CD4-positive, alpha-beta memory T cell (primary cell): ENCODE results near the gene MAST4. TPM values are rescaled to one million over a fixed set of nuclear protein-coding genes. Genes with fewer than 3 reads are reported as not detected.
"Not testable (repeated sequence)": the region's sequence is repeated elsewhere in the genome, so short reads cannot be mapped to it uniquely, and the experiment has no call there.

Source experiments
- CTCF ChIA-PET: fragments of 350-600 bp; sonication (Branson Sonifier 250); formaldehyde crosslinking; loops from one replicate; lab custom pipeline; 2021; ENCODE audit warnings: inconsistent platforms; ENCODE audit not compliant: partially characterized antibody; lab: Charles Lee
- POLR2A ChIA-PET: fragments of 350-600 bp; sonication (Branson Sonifier 250); formaldehyde crosslinking; loops from one replicate; lab custom pipeline; 2021; ENCODE audit not compliant: partially characterized antibody; lab: Charles Lee
- DNase-seq, 5 donors: peaks; one replicate each; pipeline versions ENCODE4 v3.0.0 to v3.0.0-alpha.2; 2020 to 2022; ENCODE audit warnings: mixed read lengths in 1 of 5
- H3K27ac ChIP-seq: one replicate; pipeline ENCODE4 v1.7.0; 2013; ENCODE audit warnings: low read depth, low read length
- H3K27me3 ChIP-seq: 2 replicates; pipeline ENCODE4 v1.7.0; 2013; ENCODE audit warnings: mild to moderate bottlenecking, low read length, moderate library complexity; ENCODE audit not compliant: insufficient read depth
- H3K36me3 ChIP-seq: 2 replicates; pipeline ENCODE4 v1.7.0; 2013; ENCODE audit warnings: mild to moderate bottlenecking, low read length, moderate library complexity; ENCODE audit not compliant: insufficient read depth
- H3K4me1 ChIP-seq: 2 replicates; pipeline ENCODE4 v1.7.0; 2013; ENCODE audit warnings: mild to moderate bottlenecking, low read length, moderate library complexity; ENCODE audit not compliant: insufficient read depth
- H3K4me3 ChIP-seq, 2 donors: one replicate each; pipeline ENCODE4 v1.7.0; 2013; ENCODE audit warnings: low read length in 2 of 2, mild to moderate bottlenecking in 1 of 2
- H3K9me3 ChIP-seq, 2 donors: one replicate each; pipeline ENCODE4 v1.7.0; 2013; ENCODE audit warnings: low read length in 2 of 2, control low read depth in 1 of 2; ENCODE audit not compliant: control insufficient read depth in 1 of 2
- H3K27ac Mint-ChIP-seq, 7 donors: one replicate each; pipeline ENCODE4 v1.8.0; 2020 to 2021; ENCODE audit warnings: mixed read lengths in 7 of 7, mild to moderate bottlenecking in 6 of 7, inconsistent platforms in 3 of 7, moderate library complexity in 3 of 7
- H3K27me3 Mint-ChIP-seq, 2 donors: one replicate each; pipeline ENCODE4 v1.8.0; 2020 to 2021; ENCODE audit warnings: mixed read lengths in 2 of 2
- H3K36me3 Mint-ChIP-seq, 2 donors: one replicate each; pipeline ENCODE4 v1.8.0; 2020 to 2021; ENCODE audit warnings: mixed read lengths in 2 of 2, inconsistent platforms in 1 of 2, mild to moderate bottlenecking in 1 of 2
- H3K4me1 Mint-ChIP-seq, 4 donors: one replicate each; pipeline ENCODE4 v1.8.0; 2020 to 2021; ENCODE audit warnings: mixed read lengths in 4 of 4, mild to moderate bottlenecking in 1 of 4
- H3K4me3 Mint-ChIP-seq, 8 donors: one replicate each; pipeline ENCODE4 v1.8.0; 2020 to 2021; ENCODE audit warnings: mixed read lengths in 8 of 8, mild to moderate bottlenecking in 7 of 8, moderate library complexity in 6 of 8, inconsistent platforms in 3 of 8
- H3K9me3 Mint-ChIP-seq, 8 donors: one replicate each; pipeline ENCODE4 v1.8.0; 2020 to 2021; ENCODE audit warnings: mixed read lengths in 8 of 8, mild to moderate bottlenecking in 5 of 8, inconsistent platforms in 3 of 8, moderate library complexity in 1 of 8
- intact Hi-C: fragments of 100-400 bp; cut with micrococcal nuclease; formaldehyde crosslinking; loops from one replicate; pipeline ENCODE4 v1.15.1; 2023
- polyA plus RNA-seq, 2 donors: library from polyadenylated mRNA; unstranded; fragments of 300-500 nt; fragmentation: Illumina TruSeq; gene quantifications; one replicate each; pipeline ENCODE4 v1.2.3, GENCODE V29; 2021
- total RNA-seq, 2 experiments: library from RNA; stranded (reverse); gene quantifications; one replicate each; pipeline ENCODE4 v1.2.3, GENCODE V29; 2021

MAST4 gene
- total and polyA plus RNA-seq, 4 experiments from 2014 or later: 9.2 to 27.0 (median 21.3) TPM

GRCh38 chr5:66742896-66743247, 146.7 kb downstream of the MAST4 start:
- CTCF ChIA-PET: no interaction called here
- no peak for DNase-seq
- intact Hi-C loops: no loop called here
- Histone ChIP-seq H3K27me3 (no peaks in the 10 kb centered on the region), H3K4me1 (no peaks in the 10 kb centered on the region), H3K27ac (no peak overlapping the region), H3K4me3 (no peak overlapping the region), H3K9me3 (no peaks in the 10 kb centered on the region), H3K36me3 (no peaks in the 10 kb centered on the region)
- no peaks in the 10 kb centered on the region for H3K36me3 Mint-ChIP-seq
- no peak overlapping the region for H3K4me3 Mint-ChIP-seq
- POLR2A ChIA-PET: no interaction called here
- H3K9me3 Mint-ChIP-seq: peaks cover 0 to 2% (median 0%) of the 10 kb centered on the region in 8 donors
- peaks cover 0 to 9% (median 3%) of the 10 kb centered on the region in 4 donors for H3K4me1 Mint-ChIP-seq
- H3K27ac Mint-ChIP-seq: peak overlapping the region in 1 of 7 donors; percentile 32
- peaks cover 20 to 29% of the 10 kb centered on the region in 2 donors for H3K27me3 Mint-ChIP-seq

GRCh38 chr5:66743344-66743743, 147.2 kb downstream of the MAST4 start:
- H3K27me3 Mint-ChIP-seq: peaks cover 21 to 27% of the 10 kb centered on the region in 2 donors

DNA sequence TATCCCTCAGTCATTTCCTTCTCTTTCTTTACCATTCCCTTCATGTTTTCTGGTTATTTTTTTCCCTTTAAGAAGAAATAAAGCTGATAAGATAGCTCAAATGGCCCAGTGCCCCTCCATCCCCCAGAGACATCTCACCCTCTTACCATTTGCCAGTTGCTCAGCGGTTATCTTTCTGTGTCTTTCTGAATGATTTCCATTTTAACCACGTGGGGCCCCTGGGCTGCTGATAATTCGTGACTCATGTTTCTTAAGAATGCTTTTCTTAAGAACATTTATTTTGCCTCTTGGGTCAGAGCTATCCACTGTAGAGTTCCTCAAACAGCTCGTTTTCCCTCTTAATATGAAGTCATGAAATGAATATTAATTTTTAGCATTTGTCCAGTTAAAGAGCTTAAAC, 147.8 kb downstream of the MAST4 start:
- Mint-ChIP-seq H3K27ac (no peak overlapping the region), H3K27me3 (peaks cover 24 to 28% of the 10 kb centered on the region in 2 donors), H3K4me1 (peaks cover 0 to 9% (median 4%) of the 10 kb centered on the region in 4 donors), H3K4me3 (no peak overlapping the region), H3K36me3 (no peaks in the 10 kb centered on the region), H3K9me3 (peaks cover 0 to 2% (median 0%) of the 10 kb centered on the region in 8 donors)
- Histone ChIP-seq H3K9me3 (no peaks in the 10 kb centered on the region), H3K4me1 (no peaks in the 10 kb centered on the region), H3K27me3 (no peaks in the 10 kb centered on the region), H3K36me3 (no peaks in the 10 kb centered on the region), H3K27ac (no peak overlapping the region), H3K4me3 (no peak overlapping the region)
- ChIA-PET POLR2A (no interaction called here), CTCF (no interaction called here)
- no peak for DNase-seq
- intact Hi-C loops: no loop called here

More at GRCh38 chr5:66743344-66743743, 147.2 kb downstream of the MAST4 start:
- POLR2A ChIA-PET: no interaction called here
- no peaks in the 10 kb centered on the region for H3K4me1 ChIP-seq
- no peak overlapping the region for H3K27ac ChIP-seq
- DNase-seq: no peak
- no peaks in the 10 kb centered on the region for H3K36me3 Mint-ChIP-seq
- no peak overlapping the region for H3K4me3 ChIP-seq
- H3K36me3 ChIP-seq: no peaks in the 10 kb centered on the region
- peaks cover 0 to 2% (median 0%) of the 10 kb centered on the region in 8 donors for H3K9me3 Mint-ChIP-seq
- no peak overlapping the region for H3K27ac Mint-ChIP-seq
- H3K27me3 ChIP-seq: no peaks in the 10 kb centered on the region
- CTCF ChIA-PET: no interaction called here
- H3K9me3 ChIP-seq: no peaks in the 10 kb centered on the region
- H3K4me3 Mint-ChIP-seq: no peak overlapping the region
- peaks cover 0 to 9% (median 4%) of the 10 kb centered on the region in 4 donors for H3K4me1 Mint-ChIP-seq
- intact Hi-C loops: no loop called here

GRCh38 chr5:66745297-66745696, 149.1 kb downstream of the MAST4 start:
- peaks cover 26 to 35% of the 10 kb centered on the region in 2 donors for H3K27me3 Mint-ChIP-seq
- CTCF ChIA-PET: no interaction called here

DNA sequence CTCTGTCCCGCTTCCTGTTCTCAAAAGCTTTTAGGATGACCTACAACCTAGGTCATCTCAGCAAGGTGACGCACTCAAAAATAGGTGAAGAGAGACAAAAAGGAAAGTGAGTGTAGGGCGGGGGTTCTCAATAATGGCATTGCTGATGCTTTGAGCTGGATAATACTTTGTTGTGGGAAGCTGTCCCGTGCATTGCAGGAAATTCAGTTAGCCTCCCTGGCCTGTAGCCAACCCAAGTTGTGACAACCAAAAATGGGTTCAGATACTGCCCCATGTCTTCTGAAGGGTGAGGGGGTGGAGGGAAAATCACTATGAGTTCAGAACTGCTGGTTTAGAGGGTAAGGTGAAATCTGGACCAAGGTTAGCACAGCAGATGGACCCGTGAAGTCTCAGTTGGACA, 151.4 kb downstream of the MAST4 start:
- no peak overlapping the region for H3K27ac ChIP-seq
- Mint-ChIP-seq H3K9me3 (peaks cover 0 to 3% (median 0%) of the 10 kb centered on the region in 8 donors), H3K4me1 (peaks cover 0 to 7% (median 4%) of the 10 kb centered on the region in 4 donors), H3K4me3 (no peak overlapping the region), H3K27ac (no peak overlapping the region), H3K36me3 (no peaks in the 10 kb centered on the region), H3K27me3 (peaks cover 21 to 33% of the 10 kb centered on the region in 2 donors)
- H3K4me3 ChIP-seq: no peak overlapping the region
- no peaks in the 10 kb centered on the region for H3K9me3 ChIP-seq
- no peaks in the 10 kb centered on the region for H3K4me1 ChIP-seq
- POLR2A ChIA-PET: no interaction called here
- no peaks in the 10 kb centered on the region for H3K27me3 ChIP-seq
- H3K36me3 ChIP-seq: no peaks in the 10 kb centered on the region
- CTCF ChIA-PET: no interaction called here
- intact Hi-C loops: no loop called here
- DNase-seq: peak in 1 of 5 donors; percentile 0

More at GRCh38 chr5:66745297-66745696, 149.1 kb downstream of the MAST4 start:
- Histone ChIP-seq H3K36me3 (no peaks in the 10 kb centered on the region), H3K9me3 (no peaks in the 10 kb centered on the region), H3K4me3 (no peak overlapping the region), H3K4me1 (no peaks in the 10 kb centered on the region), H3K27me3 (no peaks in the 10 kb centered on the region), H3K27ac (no peak overlapping the region)
- H3K27ac Mint-ChIP-seq: no peak overlapping the region
- H3K4me1 Mint-ChIP-seq: peaks cover 0 to 9% (median 4%) of the 10 kb centered on the region in 4 donors
- DNase-seq: no peak
- no peak overlapping the region for H3K4me3 Mint-ChIP-seq
- peaks cover 0 to 3% (median 0%) of the 10 kb centered on the region in 8 donors for H3K9me3 Mint-ChIP-seq
- POLR2A ChIA-PET: no interaction called here
- intact Hi-C loops: no loop called here
- no peaks in the 10 kb centered on the region for H3K36me3 Mint-ChIP-seq

DNA sequence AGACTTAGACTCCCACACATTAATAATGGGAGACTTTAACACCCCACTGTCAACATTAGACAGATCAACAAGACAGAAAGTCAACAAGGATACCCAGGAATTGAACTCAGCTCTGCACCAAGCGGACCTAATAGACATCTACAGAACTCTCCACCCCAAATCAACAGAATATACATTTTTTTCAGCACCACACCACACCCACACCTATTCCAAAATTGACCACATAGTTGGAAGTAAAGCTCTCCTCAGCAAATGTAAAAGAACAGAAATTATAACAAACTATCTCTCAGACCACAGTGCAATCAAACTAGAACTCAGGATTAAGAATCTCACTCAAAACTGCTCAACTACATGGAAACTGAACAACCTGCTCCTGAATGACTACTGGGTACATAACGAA, 156.5 kb downstream of the MAST4 start:
- H3K4me3 ChIP-seq, H3K36me3 ChIP-seq, H3K9me3 Mint-ChIP-seq, H3K9me3 ChIP-seq, H3K27ac Mint-ChIP-seq, CTCF ChIA-PET, H3K36me3 Mint-ChIP-seq, H3K27ac ChIP-seq, H3K27me3 ChIP-seq, H3K4me1 Mint-ChIP-seq, intact Hi-C loops, DNase-seq, H3K4me3 Mint-ChIP-seq, POLR2A ChIA-PET, H3K4me1 ChIP-seq: not testable (repeated sequence)
- peaks cover 18 to 19% of the 10 kb centered on the region in 2 donors for H3K27me3 Mint-ChIP-seq

DNA sequence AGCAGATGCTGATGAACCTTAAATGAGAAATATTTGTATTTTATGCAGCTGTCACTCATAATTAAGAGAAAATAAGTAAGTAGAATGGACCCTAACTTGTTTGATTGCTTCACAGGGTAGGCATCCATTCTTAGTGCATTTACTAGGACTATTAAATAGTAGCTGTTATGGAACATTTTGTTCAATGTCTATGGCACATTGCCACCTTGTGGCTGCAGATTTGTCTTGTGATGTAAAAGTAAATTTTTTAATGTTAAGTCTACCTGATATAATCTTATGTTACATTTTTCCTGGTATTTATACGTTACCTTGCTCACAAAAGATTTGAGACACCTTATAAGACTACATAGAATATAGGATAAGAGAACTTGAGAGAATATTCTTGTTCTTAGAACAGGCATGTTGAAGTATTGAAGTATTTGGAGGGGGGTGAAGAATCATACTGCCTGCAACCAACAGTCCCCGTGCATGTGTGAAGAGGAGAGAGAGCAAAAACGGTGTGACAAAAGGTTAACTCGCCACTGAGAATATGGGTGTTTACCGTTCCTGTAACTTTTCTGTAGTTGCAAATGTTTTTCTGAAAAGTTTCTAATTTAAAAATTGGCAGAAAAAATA, 161.1 kb downstream of the MAST4 start:
- CTCF ChIA-PET: interaction anchor here (1.4 to 1.6 kb wide), 3 partner anchors 448 to 996 kb away, joined by 4 to 7 read pairs (median 7); no protein-coding TSS in a partner anchor
- peaks cover 5 to 12% of the 10 kb centered on the region in 2 donors for H3K27me3 Mint-ChIP-seq
- intact Hi-C loops: loop anchor here (5.0 kb wide), 1 partner anchor 1680 kb away; no protein-coding TSS in a partner anchor
- Histone ChIP-seq H3K9me3 (no peaks in the 10 kb centered on the region), H3K4me3 (no peak overlapping the region), H3K27me3 (no peaks in the 10 kb centered on the region), H3K4me1 (no peaks in the 10 kb centered on the region), H3K36me3 (no peaks in the 10 kb centered on the region), H3K27ac (no peak overlapping the region)
- peak in 4 of 5 donors; percentile 4 to 14 (median 10) for DNase-seq
- POLR2A ChIA-PET: no interaction called here
- no peaks in the 10 kb centered on the region for H3K36me3 Mint-ChIP-seq
- no peaks in the 10 kb centered on the region for H3K4me1 Mint-ChIP-seq
- no peak overlapping the region for H3K4me3 Mint-ChIP-seq
- no peaks in the 10 kb centered on the region for H3K9me3 Mint-ChIP-seq
- H3K27ac Mint-ChIP-seq: no peak overlapping the region
